ENCODE measurements around the gene LCN12.

LCN12 gene

GRCh38 chr9:136951541-136952320, at the start of gene LCN12:
Gene LCN12 (plus strand): TSS chr9:136952273. CDS start chr9:136952328, 55 bp downstream.
- H3K9me3 ChIP-seq (ENCODE audit: low read length), result no peaks in the 10 kb centered on the region
- H3K4me3 ChIP-seq (ENCODE audit: low read length), result no peak within 1 kb of the TSS
- peaks cover 10% of the 10 kb centered on the region for H3K4me1 ChIP-seq (ENCODE audit: insufficient read depth, low read length)
- no peaks in the 10 kb centered on the region for H3K27me3 ChIP-seq (ENCODE audit: insufficient read depth, low read length)
- no peak within 1 kb of the TSS for H2AFZ ChIP-seq (ENCODE audit: low read depth, low read length)
- no peaks in the 10 kb centered on the region for H3K36me3 ChIP-seq (ENCODE audit: insufficient read depth, low read length)

DNA sequence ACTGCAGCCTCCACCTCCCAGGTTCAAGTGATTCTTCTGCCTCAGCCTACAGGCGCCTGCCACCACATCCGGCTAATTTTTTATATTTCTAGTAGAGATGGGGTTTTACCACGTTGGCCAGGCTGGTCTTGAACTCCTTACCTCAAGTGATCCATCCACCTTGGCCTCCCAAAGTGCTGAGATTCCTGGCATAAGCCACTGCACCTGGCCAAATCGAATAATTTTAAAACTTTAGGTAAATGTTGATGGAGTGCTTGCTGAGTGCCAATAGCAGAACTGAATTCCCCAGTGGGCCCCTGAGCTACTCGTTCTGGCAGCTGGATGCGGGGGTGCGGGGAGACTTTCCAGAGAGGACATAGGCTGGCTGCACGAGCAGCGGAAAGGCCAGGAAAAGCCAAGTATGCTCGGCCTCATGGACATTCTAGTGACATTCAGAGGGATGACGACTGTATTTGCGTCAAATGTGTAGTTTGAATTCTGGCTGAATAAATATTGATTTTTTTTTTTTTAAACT, 49.0 kb upstream of the LCN12 start:
- H3K36me3 ChIP-seq (ENCODE audit: insufficient read depth, low read length), result peaks cover 55% of the 10 kb centered on the region
- no peak overlapping the region for H2AFZ ChIP-seq (ENCODE audit: low read depth, low read length)
- no peaks in the 10 kb centered on the region for H3K27me3 ChIP-seq (ENCODE audit: insufficient read depth, low read length)
- H3K4me1 ChIP-seq (ENCODE audit: insufficient read depth, low read length), result no peaks in the 10 kb centered on the region
- H3K9me3 ChIP-seq (ENCODE audit: low read length), result no peaks in the 10 kb centered on the region
- H3K4me3 ChIP-seq (ENCODE audit: low read length), result no peak overlapping the region

- H3K9me3 ChIP-seq (ENCODE audit: low read length), result no peaks in the 10 kb centered on the region
- H3K4me3 ChIP-seq (ENCODE audit: low read length), result no peak overlapping the region
- no peak overlapping the region for H2AFZ ChIP-seq (ENCODE audit: low read depth, low read length)
- no peaks in the 10 kb centered on the region for H3K27me3 ChIP-seq (ENCODE audit: insufficient read depth, low read length)
- no peaks in the 10 kb centered on the region for H3K4me1 ChIP-seq (ENCODE audit: insufficient read depth, low read length)
- peaks cover 53% of the 10 kb centered on the region for H3K36me3 ChIP-seq (ENCODE audit: insufficient read depth, low read length)
Measured at GRCh38 chr9:136906266-136906665, 45.8 kb upstream of the LCN12 start.

GRCh38 chr9:136907011-136907914, 44.8 kb upstream of the LCN12 start:
- Histone ChIP-seq H3K9me3 (ENCODE audit: low read length) (no peaks in the 10 kb centered on the region), H3K4me1 (ENCODE audit: insufficient read depth, low read length) (no peaks in the 10 kb centered on the region), H3K27me3 (ENCODE audit: insufficient read depth, low read length) (no peaks in the 10 kb centered on the region), H3K36me3 (ENCODE audit: insufficient read depth, low read length) (peaks cover 47% of the 10 kb centered on the region), H2AFZ (ENCODE audit: low read depth, low read length) (no peak overlapping the region), H3K4me3 (ENCODE audit: low read length) (no peak overlapping the region)

DNA sequence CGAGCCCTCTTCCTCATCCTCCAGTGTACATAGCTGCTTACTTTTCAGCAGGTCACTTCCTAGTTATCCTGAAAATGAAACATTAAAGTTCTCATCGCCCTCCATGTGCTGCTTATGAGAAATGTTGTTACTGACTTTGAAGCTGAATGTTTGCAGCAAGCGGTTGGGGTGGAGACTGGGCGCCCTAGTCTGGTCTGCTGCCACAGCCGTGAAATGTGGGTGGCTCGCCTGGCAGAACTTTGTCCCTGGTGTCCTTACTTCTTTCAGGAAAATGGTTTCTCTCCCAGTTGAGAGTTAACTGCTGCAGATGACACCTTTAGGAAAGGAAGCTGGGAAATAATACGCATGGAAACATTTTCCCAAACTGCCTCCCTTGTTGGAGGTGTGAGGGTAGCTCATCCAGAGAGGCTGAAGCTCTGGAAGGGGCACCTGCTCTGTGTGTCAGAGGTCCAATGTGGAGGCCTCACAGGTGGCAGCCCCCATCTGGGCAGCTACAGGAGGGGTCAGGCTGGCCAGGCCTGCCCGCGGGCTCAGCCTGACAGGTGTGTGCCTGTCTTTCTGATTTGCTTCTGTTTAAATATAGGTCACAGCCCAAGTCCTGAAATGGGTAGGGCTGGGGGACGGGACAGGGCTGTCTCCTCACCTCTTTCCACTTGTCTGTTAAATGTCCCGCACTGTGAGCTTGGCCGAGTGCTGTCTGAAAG, 41.7 kb upstream of the LCN12 start:
- Histone ChIP-seq H3K27me3 (ENCODE audit: insufficient read depth, low read length) (no peaks in the 10 kb centered on the region), H3K36me3 (ENCODE audit: insufficient read depth, low read length) (peaks cover 60% of the 10 kb centered on the region), H2AFZ (ENCODE audit: low read depth, low read length) (no peak overlapping the region), H3K9me3 (ENCODE audit: low read length) (no peaks in the 10 kb centered on the region), H3K4me3 (ENCODE audit: low read length) (no peak overlapping the region), H3K4me1 (ENCODE audit: insufficient read depth, low read length) (no peaks in the 10 kb centered on the region)

DNA sequence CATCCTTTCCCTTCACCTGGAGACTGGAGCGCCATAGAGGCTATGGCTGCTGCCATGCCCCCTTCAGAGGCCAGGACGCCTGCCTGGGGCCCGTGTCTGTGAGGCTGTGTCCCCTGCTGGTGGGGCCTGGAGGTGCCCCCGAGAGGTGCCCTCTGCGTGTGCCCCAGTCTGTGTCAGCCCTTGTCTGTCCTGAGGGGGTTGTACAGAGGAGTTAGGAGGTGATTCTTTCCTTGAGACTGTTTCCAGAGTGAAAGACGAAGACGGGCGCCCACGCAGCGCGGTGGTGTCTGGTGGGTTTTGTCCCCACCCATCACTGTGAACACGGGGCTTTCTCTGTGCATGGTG, 41.2 kb upstream of the LCN12 start:
- H3K36me3 ChIP-seq (ENCODE audit: insufficient read depth, low read length), result peaks cover 62% of the 10 kb centered on the region

DNA sequence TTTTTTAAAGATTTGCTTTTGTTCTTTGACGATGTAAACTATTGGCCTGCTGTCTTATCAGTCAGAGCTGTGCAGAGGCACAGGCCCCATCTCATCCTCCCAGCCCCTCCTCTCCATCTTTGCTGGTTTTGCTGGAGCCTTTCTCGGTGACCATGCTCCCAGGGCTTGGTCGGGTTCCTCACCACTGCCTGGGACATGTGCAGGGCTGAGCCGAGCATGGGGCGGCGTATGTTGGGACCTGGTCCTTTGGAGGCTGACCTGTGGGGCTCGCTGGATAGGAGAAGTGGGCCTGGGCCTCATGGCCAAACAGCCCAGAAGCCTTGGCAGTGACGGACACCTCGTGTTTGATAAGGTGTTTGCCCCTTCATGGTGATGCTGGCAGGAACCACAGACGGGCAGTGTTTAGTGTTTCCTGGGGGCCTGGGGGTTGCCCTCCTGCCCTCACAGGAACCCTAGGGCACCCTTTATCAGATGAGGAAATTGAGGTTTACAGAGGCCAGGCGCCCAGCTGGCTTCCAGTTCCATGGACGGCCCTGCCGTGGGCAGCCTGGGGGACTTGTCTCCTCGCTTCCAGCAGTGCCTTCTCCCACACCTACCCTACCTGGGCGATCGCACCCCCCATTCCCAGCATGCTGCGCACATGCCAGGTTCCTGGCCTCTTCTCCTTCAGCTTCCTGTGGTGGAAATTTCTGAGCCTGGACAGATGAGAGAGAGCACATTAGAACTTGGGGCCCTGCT, 38.2 kb upstream of the LCN12 start:
- no peaks in the 10 kb centered on the region for H3K27me3 ChIP-seq (ENCODE audit: insufficient read depth, low read length)
- no peak overlapping the region for H3K4me3 ChIP-seq (ENCODE audit: low read length)
- H2AFZ ChIP-seq (ENCODE audit: low read depth, low read length), result no peak overlapping the region
- H3K4me1 ChIP-seq (ENCODE audit: insufficient read depth, low read length), result no peaks in the 10 kb centered on the region
- H3K9me3 ChIP-seq (ENCODE audit: low read length), result no peaks in the 10 kb centered on the region
- H3K36me3 ChIP-seq (ENCODE audit: insufficient read depth, low read length), result peaks cover 67% of the 10 kb centered on the region

More for the DNA sequence above, 41.2 kb upstream of the LCN12 start:
- no peaks in the 10 kb centered on the region for H3K9me3 ChIP-seq (ENCODE audit: low read length)
- H3K4me3 ChIP-seq (ENCODE audit: low read length), result no peak overlapping the region
- no peak overlapping the region for H2AFZ ChIP-seq (ENCODE audit: low read depth, low read length)
- H3K27me3 ChIP-seq (ENCODE audit: insufficient read depth, low read length), result no peaks in the 10 kb centered on the region
- no peaks in the 10 kb centered on the region for H3K4me1 ChIP-seq (ENCODE audit: insufficient read depth, low read length)

- peaks cover 64% of the 10 kb centered on the region for H3K36me3 ChIP-seq (ENCODE audit: insufficient read depth, low read length)
Measured at GRCh38 chr9:136915632-136916329, 36.3 kb upstream of the LCN12 start.

DNA sequence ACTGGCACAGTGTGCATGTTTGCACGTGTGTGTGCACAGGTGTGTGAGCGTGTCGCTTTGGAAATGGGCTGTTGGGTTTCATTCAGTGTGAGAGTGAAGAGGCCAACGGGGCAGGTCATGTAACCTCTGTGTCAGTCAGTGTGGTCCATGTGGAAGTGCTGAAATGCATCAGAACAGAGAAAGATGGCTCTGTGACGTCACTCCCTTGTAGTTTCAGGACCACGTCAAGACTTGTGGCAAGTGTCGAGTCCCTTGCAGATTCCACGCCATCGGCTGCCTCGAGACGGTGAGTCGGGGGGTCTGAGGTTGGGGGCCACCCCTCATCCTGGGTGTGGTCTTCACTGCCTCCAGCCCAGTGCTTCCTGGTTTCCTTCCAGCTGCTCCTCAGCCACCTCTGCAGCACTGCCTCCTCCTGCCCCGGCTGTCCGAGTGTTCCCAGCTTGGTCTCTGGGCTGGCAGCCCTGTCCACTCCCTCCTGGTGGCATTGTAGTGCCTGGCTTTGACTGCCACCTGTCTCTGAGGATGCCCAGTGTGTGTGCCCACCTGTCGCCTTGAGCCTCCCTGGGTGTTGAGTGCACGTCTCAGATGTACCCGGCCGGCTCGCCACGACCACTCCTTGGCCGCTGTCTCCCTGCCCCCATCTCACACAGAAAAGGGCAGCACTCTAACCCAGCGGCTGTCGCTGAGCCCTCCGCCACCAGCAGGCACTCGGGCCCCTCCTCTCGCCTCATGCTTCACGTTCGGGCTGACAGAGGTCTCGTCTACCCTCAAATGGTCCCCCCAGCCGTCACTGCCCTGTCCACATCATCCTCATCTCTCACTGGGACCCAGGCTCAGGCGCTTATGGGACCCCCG, 35.5 kb upstream of the LCN12 start:
- H3K4me3 ChIP-seq (ENCODE audit: low read length), result no peak overlapping the region
- H3K36me3 ChIP-seq (ENCODE audit: insufficient read depth, low read length), result peaks cover 67% of the 10 kb centered on the region
- no peaks in the 10 kb centered on the region for H3K4me1 ChIP-seq (ENCODE audit: insufficient read depth, low read length)
- no peak overlapping the region for H2AFZ ChIP-seq (ENCODE audit: low read depth, low read length)
- H3K9me3 ChIP-seq (ENCODE audit: low read length), result no peaks in the 10 kb centered on the region
- H3K27me3 ChIP-seq (ENCODE audit: insufficient read depth, low read length), result no peaks in the 10 kb centered on the region

More at GRCh38 chr9:136915632-136916329, 36.3 kb upstream of the LCN12 start:
- Histone ChIP-seq H3K27me3 (ENCODE audit: insufficient read depth, low read length) (no peaks in the 10 kb centered on the region), H2AFZ (ENCODE audit: low read depth, low read length) (no peak overlapping the region), H3K9me3 (ENCODE audit: low read length) (no peaks in the 10 kb centered on the region), H3K4me1 (ENCODE audit: insufficient read depth, low read length) (no peaks in the 10 kb centered on the region), H3K4me3 (ENCODE audit: low read length) (no peak overlapping the region)

GRCh38 chr9:136917902-136918301, 34.2 kb upstream of the LCN12 start:
- H2AFZ ChIP-seq (ENCODE audit: low read depth, low read length), result no peak overlapping the region
- H3K36me3 ChIP-seq (ENCODE audit: insufficient read depth, low read length), result peaks cover 59% of the 10 kb centered on the region
- no peaks in the 10 kb centered on the region for H3K9me3 ChIP-seq (ENCODE audit: low read length)
- H3K4me3 ChIP-seq (ENCODE audit: low read length), result no peak overlapping the region
- H3K4me1 ChIP-seq (ENCODE audit: insufficient read depth, low read length), result no peaks in the 10 kb centered on the region
- H3K27me3 ChIP-seq (ENCODE audit: insufficient read depth, low read length), result no peaks in the 10 kb centered on the region

DNA sequence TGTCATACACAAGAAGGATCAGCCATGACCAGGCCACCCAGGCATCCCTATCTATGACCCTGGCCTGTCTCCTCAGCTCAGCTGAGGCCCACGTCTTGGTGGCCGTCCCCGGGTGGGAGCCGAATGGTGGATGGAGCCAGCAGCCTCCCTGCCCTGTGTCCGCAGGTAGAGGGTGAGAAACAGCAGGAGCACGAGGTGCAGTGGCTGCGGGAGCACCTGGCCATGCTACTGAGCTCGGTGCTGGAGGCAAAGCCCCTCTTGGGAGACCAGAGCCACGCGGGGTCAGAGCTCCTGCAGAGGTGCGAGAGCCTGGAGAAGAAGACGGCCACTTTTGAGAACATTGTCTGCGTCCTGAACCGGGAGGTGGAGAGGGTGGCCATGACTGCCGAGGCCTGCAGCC, 32.0 kb upstream of the LCN12 start:
- Histone ChIP-seq H3K36me3 (ENCODE audit: insufficient read depth, low read length) (peaks cover 53% of the 10 kb centered on the region), H3K27me3 (ENCODE audit: insufficient read depth, low read length) (no peaks in the 10 kb centered on the region), H3K4me3 (ENCODE audit: low read length) (no peak overlapping the region), H3K4me1 (ENCODE audit: insufficient read depth, low read length) (no peaks in the 10 kb centered on the region), H2AFZ (ENCODE audit: low read depth, low read length) (no peak overlapping the region), H3K9me3 (ENCODE audit: low read length) (no peaks in the 10 kb centered on the region)
